ENCODE results near the gene ZNF502.

The ZNF502 gene

GRCh38 chr3:44771424-44772098 lies 59.1 kb downstream of the ZNF502 start:
- DNase-seq, result no peak

- DNase-seq, result no peak
Observed at GRCh38 chr3:44772099-44772442, 59.6 kb downstream of the ZNF502 start.
